ENCODE measurements around the gene AUNIP.

AUNIP gene

GRCh38 chr1:25811384-25812082 lies 47.7 kb downstream of the AUNIP start:
- Histone ChIP-seq H3K4me1 (ENCODE audit: control insufficient read depth, low read depth, low read length) (no peaks in the 10 kb centered on the region), H3K36me3 (ENCODE audit: control insufficient read depth, low read depth, low read length) (peaks cover 8% of the 10 kb centered on the region), H3K9ac (ENCODE audit: low read length) (no peak overlapping the region), H3K4me3 (ENCODE audit: low read length) (no peak overlapping the region), H3K27me3 (ENCODE audit: control insufficient read depth, insufficient read depth, low read length) (no peaks in the 10 kb centered on the region), H3K9me3 (ENCODE audit: control insufficient read depth, low read depth, low read length) (no peaks in the 10 kb centered on the region), H3K27ac (ENCODE audit: low read length) (no peak overlapping the region)

GRCh38 chr1:25810341-25811299 lies 48.6 kb downstream of the AUNIP start:
- H3K27ac ChIP-seq (ENCODE audit: low read length) = no peak overlapping the region
- H3K9ac ChIP-seq (ENCODE audit: low read length) = no peak overlapping the region
- H3K4me1 ChIP-seq (ENCODE audit: control insufficient read depth, low read depth, low read length) = no peaks in the 10 kb centered on the region
- no peak overlapping the region for H3K4me3 ChIP-seq (ENCODE audit: low read length)
- no peaks in the 10 kb centered on the region for H3K27me3 ChIP-seq (ENCODE audit: control insufficient read depth, insufficient read depth, low read length)
- H3K9me3 ChIP-seq (ENCODE audit: control insufficient read depth, low read depth, low read length) = no peaks in the 10 kb centered on the region
- H3K36me3 ChIP-seq (ENCODE audit: control insufficient read depth, low read depth, low read length) = peaks cover 9% of the 10 kb centered on the region

GRCh38 chr1:25809929-25810328 lies 49.3 kb downstream of the AUNIP start:
- no peak overlapping the region for H3K27ac ChIP-seq (ENCODE audit: low read length)
- peaks cover 15% of the 10 kb centered on the region for H3K36me3 ChIP-seq (ENCODE audit: control insufficient read depth, low read depth, low read length)
- no peaks in the 10 kb centered on the region for H3K9me3 ChIP-seq (ENCODE audit: control insufficient read depth, low read depth, low read length)
- no peak overlapping the region for H3K9ac ChIP-seq (ENCODE audit: low read length)
- H3K4me1 ChIP-seq (ENCODE audit: control insufficient read depth, low read depth, low read length) = no peaks in the 10 kb centered on the region
- no peaks in the 10 kb centered on the region for H3K27me3 ChIP-seq (ENCODE audit: control insufficient read depth, insufficient read depth, low read length)
- no peak overlapping the region for H3K4me3 ChIP-seq (ENCODE audit: low read length)

- H3K27ac ChIP-seq (ENCODE audit: low read length) = no peak overlapping the region
- H3K9ac ChIP-seq (ENCODE audit: low read length) = no peak overlapping the region
- H3K4me1 ChIP-seq (ENCODE audit: control insufficient read depth, low read depth, low read length) = no peaks in the 10 kb centered on the region
- no peak overlapping the region for H3K4me3 ChIP-seq (ENCODE audit: low read length)
- H3K27me3 ChIP-seq (ENCODE audit: control insufficient read depth, insufficient read depth, low read length) = no peaks in the 10 kb centered on the region
- peaks cover 15% of the 10 kb centered on the region for H3K36me3 ChIP-seq (ENCODE audit: control insufficient read depth, low read depth, low read length)
- H3K9me3 ChIP-seq (ENCODE audit: control insufficient read depth, low read depth, low read length) = no peaks in the 10 kb centered on the region
These were observed 49.9 kb downstream of the AUNIP start for GRCh38 chr1:25809283-25809926.

- no peaks in the 10 kb centered on the region for H3K27me3 ChIP-seq (ENCODE audit: control insufficient read depth, insufficient read depth, low read length)
- H3K4me1 ChIP-seq (ENCODE audit: control insufficient read depth, low read depth, low read length) = no peaks in the 10 kb centered on the region
- H3K9ac ChIP-seq (ENCODE audit: low read length) = no peak overlapping the region
- H3K27ac ChIP-seq (ENCODE audit: low read length) = no peak overlapping the region
- no peaks in the 10 kb centered on the region for H3K9me3 ChIP-seq (ENCODE audit: control insufficient read depth, low read depth, low read length)
- H3K4me3 ChIP-seq (ENCODE audit: low read length) = no peak overlapping the region
- peaks cover 15% of the 10 kb centered on the region for H3K36me3 ChIP-seq (ENCODE audit: control insufficient read depth, low read depth, low read length)
These were observed 50.6 kb downstream of the AUNIP start for GRCh38 chr1:25808481-25809244.

GRCh38 chr1:25807480-25808390 lies 51.5 kb downstream of the AUNIP start:
- no peaks in the 10 kb centered on the region for H3K4me1 ChIP-seq (ENCODE audit: control insufficient read depth, low read depth, low read length)
- H3K9me3 ChIP-seq (ENCODE audit: control insufficient read depth, low read depth, low read length) = no peaks in the 10 kb centered on the region
- no peak overlapping the region for H3K9ac ChIP-seq (ENCODE audit: low read length)
- H3K36me3 ChIP-seq (ENCODE audit: control insufficient read depth, low read depth, low read length) = peaks cover 15% of the 10 kb centered on the region
- no peak overlapping the region for H3K4me3 ChIP-seq (ENCODE audit: low read length)
- H3K27ac ChIP-seq (ENCODE audit: low read length) = no peak overlapping the region
- no peaks in the 10 kb centered on the region for H3K27me3 ChIP-seq (ENCODE audit: control insufficient read depth, insufficient read depth, low read length)

- no peak overlapping the region for H3K4me3 ChIP-seq (ENCODE audit: low read length)
- H3K4me1 ChIP-seq (ENCODE audit: control insufficient read depth, low read depth, low read length) = no peaks in the 10 kb centered on the region
- no peaks in the 10 kb centered on the region for H3K9me3 ChIP-seq (ENCODE audit: control insufficient read depth, low read depth, low read length)
- no peak overlapping the region for H3K27ac ChIP-seq (ENCODE audit: low read length)
- no peaks in the 10 kb centered on the region for H3K27me3 ChIP-seq (ENCODE audit: control insufficient read depth, insufficient read depth, low read length)
- no peak overlapping the region for H3K9ac ChIP-seq (ENCODE audit: low read length)
- peaks cover 15% of the 10 kb centered on the region for H3K36me3 ChIP-seq (ENCODE audit: control insufficient read depth, low read depth, low read length)
These were observed 52.8 kb downstream of the AUNIP start for GRCh38 chr1:25806418-25806817.

GRCh38 chr1:25805863-25806225 lies 53.4 kb downstream of the AUNIP start:
- H3K36me3 ChIP-seq (ENCODE audit: control insufficient read depth, low read depth, low read length) = peaks cover 15% of the 10 kb centered on the region

GRCh38 chr1:25804964-25805862 lies 54.0 kb downstream of the AUNIP start:
- Histone ChIP-seq H3K9me3 (ENCODE audit: control insufficient read depth, low read depth, low read length) (no peaks in the 10 kb centered on the region), H3K27me3 (ENCODE audit: control insufficient read depth, insufficient read depth, low read length) (no peaks in the 10 kb centered on the region), H3K9ac (ENCODE audit: low read length) (no peak overlapping the region), H3K4me1 (ENCODE audit: control insufficient read depth, low read depth, low read length) (no peaks in the 10 kb centered on the region), H3K27ac (ENCODE audit: low read length) (no peak overlapping the region), H3K4me3 (ENCODE audit: low read length) (no peak overlapping the region), H3K36me3 (ENCODE audit: control insufficient read depth, low read depth, low read length) (peaks cover 15% of the 10 kb centered on the region)

More at GRCh38 chr1:25805863-25806225, 53.4 kb downstream of the AUNIP start:
- Histone ChIP-seq H3K27ac (ENCODE audit: low read length) (no peak overlapping the region), H3K4me3 (ENCODE audit: low read length) (no peak overlapping the region), H3K9ac (ENCODE audit: low read length) (no peak overlapping the region), H3K9me3 (ENCODE audit: control insufficient read depth, low read depth, low read length) (no peaks in the 10 kb centered on the region), H3K4me1 (ENCODE audit: control insufficient read depth, low read depth, low read length) (no peaks in the 10 kb centered on the region), H3K27me3 (ENCODE audit: control insufficient read depth, insufficient read depth, low read length) (no peaks in the 10 kb centered on the region)

Data from iPS-18a (cell line).